Measurements from ENCODE around the gene RPRD2.

The RPRD2 gene

DNA sequence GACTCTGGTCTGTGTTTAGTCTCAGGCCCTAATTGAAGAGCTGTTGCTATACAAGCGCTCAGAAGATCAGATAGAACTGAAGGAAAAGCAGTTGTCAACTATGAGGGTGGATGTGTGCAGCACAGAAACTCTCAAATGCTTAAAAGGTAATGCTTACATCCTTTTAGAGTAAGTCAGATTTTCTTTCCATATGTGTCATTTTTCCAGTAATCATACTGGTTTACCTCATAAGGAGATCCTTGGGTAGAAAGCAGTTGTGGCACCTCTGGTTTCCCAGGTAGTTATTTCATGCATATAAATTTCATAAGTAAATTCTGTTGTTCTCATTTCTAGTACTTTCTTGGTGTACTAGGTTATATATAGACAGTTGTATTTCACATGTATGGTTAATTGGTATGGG is 80.3 kb downstream of the RPRD2 start:
- no peak for DNase-seq
- H3K27ac ChIP-seq: no peak overlapping the region
- no peaks in the 10 kb centered on the region for H3K9me3 ChIP-seq
- H3K27me3 ChIP-seq: no peaks in the 10 kb centered on the region
- TF ChIP-seq, protein P1, sequence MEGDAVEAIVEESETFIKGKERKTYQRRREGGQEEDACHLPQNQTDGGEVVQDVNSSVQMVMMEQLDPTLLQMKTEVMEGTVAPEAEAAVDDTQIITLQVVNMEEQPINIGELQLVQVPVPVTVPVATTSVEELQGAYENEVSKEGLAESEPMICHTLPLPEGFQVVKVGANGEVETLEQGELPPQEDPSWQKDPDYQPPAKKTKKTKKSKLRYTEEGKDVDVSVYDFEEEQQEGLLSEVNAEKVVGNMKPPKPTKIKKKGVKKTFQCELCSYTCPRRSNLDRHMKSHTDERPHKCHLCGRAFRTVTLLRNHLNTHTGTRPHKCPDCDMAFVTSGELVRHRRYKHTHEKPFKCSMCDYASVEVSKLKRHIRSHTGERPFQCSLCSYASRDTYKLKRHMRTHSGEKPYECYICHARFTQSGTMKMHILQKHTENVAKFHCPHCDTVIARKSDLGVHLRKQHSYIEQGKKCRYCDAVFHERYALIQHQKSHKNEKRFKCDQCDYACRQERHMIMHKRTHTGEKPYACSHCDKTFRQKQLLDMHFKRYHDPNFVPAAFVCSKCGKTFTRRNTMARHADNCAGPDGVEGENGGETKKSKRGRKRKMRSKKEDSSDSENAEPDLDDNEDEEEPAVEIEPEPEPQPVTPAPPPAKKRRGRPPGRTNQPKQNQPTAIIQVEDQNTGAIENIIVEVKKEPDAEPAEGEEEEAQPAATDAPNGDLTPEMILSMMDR (IDR thresholded peaks at IDR 0.05): no peak
- peaks cover 40 to 62% (median 56%) of the 10 kb centered on the region in 3 donors for H3K36me3 ChIP-seq
- H3K4me3 ChIP-seq: no peak overlapping the region
- no peaks in the 10 kb centered on the region for H3K4me1 ChIP-seq
- intact Hi-C loops (cut with DNase I; ENCODE audit: low total_unique reads): no loop called here

DNA sequence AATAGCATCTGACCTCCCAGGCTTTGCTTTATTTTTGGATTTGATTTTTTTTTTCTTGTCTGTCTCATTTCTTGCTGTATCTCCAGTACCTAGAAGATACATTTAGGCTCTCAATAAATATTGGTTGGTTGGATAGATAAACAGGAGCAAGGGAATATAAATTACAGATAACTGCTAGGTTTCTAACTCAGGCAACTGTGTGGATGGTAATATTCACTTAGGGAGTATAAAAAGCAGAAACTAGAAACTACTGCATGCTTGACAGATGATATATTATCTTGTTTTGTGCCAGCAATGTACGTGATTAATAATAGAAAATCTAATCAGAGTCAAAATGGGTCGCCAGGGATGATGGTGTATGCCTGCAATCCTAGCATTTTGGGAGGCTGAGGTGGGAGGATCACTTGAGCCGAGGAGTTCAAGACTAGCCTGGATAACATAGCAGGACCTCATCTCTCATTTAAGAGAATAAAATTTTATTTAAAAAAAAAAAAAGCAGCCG is 92.2 kb downstream of the RPRD2 start:
- H3K4me3 ChIP-seq: no peak overlapping the region
- H3K27me3 ChIP-seq: no peaks in the 10 kb centered on the region
- H3K27ac ChIP-seq: no peak overlapping the region
- TF ChIP-seq, protein P1 (IDR thresholded peaks at IDR 0.05): no peak
- no peaks in the 10 kb centered on the region for H3K9me3 ChIP-seq
- no peaks in the 10 kb centered on the region for H3K4me1 ChIP-seq
- intact Hi-C loops (cut with DNase I; ENCODE audit: low total_unique reads): no loop called here
- peaks cover 23 to 75% (median 45%) of the 10 kb centered on the region in 3 donors for H3K36me3 ChIP-seq
- no peak for DNase-seq

DNA sequence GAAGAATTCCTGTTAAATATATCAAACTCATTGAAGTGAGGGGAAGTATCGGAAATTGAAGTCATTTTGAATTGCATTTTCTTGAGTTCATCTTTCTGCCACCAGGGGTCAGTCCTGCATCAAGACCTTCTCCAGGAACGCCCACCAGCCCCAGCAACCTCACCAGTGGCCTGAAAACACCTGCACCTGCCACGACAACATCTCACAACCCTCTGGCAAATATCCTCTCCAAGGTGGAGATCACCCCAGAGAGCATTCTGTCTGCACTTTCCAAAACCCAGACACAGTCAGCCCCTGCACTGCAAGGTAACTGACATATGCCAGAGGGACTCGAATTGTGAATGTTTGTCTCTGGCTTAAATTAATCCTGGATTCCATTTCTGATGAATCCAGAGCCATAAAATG is 100.5 kb downstream of the RPRD2 start:
- Histone ChIP-seq H3K4me3 (no peak overlapping the region), H3K27me3 (no peaks in the 10 kb centered on the region), H3K36me3 (peaks cover 45 to 80% (median 55%) of the 10 kb centered on the region in 3 donors), H3K9me3 (no peaks in the 10 kb centered on the region), H3K27ac (no peak overlapping the region), H3K4me1 (peaks cover 0 to 6% (median 1%) of the 10 kb centered on the region in 4 donors)
- TF ChIP-seq, protein P1 (IDR thresholded peaks at IDR 0.05): peak; percentile 79 to 81
- intact Hi-C loops (cut with DNase I; ENCODE audit: low total_unique reads): loop anchor here (5.0 kb wide), 1 partner anchor 68 kb away; no protein-coding TSS in a partner anchor
- DNase-seq: peak in 1 of 2 donors; percentile 33

DNA sequence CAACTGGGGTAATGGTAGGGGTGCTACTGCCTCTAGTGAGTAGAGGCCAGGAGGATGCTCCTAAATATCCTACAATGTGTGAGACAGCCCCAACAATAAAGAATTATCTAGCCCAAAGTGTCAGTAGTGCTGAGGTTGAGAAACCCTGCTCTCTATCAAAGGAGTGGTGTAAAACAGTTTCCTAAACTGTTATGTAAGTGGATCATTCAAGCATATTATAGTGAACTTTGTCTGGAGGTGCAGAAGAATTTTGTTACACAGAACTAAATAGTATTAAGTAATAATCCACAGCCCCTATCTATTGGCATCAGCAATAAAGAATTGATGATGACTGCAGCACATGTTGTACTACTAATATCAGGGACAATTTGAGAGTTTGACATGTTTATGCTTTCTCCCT is 103.0 kb downstream of the RPRD2 start:
- H3K4me1 ChIP-seq: peaks cover 0 to 12% (median 1%) of the 10 kb centered on the region in 4 donors
- intact Hi-C loops (cut with DNase I; ENCODE audit: low total_unique reads): no loop called here
- H3K4me3 ChIP-seq: no peak overlapping the region
- H3K36me3 ChIP-seq: peaks cover 44 to 76% (median 52%) of the 10 kb centered on the region in 3 donors
- no peaks in the 10 kb centered on the region for H3K27me3 ChIP-seq
- no peak overlapping the region for H3K27ac ChIP-seq
- TF ChIP-seq, protein P1 (IDR thresholded peaks at IDR 0.05): no peak
- DNase-seq: no peak
- no peaks in the 10 kb centered on the region for H3K9me3 ChIP-seq

DNA sequence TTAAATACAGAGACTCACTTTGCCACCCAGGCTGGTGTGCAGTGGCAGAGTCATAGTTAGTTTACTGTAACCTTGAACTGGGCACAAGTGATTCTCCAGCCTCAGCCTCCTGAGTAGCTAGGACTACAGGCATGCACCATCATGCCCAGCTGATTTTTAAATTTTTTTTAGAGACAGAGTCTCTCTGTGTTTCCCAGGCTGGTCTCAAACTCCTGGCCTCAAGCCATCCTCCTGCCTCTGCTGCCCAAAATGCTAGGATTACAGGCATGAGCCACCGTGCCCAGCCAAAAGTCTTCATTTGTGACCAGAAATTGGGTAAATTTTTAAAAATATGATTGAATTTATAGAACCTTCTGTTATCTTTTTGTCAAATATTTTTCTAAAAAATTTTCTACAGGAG is 105.3 kb downstream of the RPRD2 start:
- intact Hi-C loops (cut with DNase I; ENCODE audit: low total_unique reads): no loop called here
- no peak overlapping the region for H3K4me3 ChIP-seq
- H3K27ac ChIP-seq: peak overlapping the region in 1 of 2 donors; percentile 22
- peaks cover 0 to 12% (median 1%) of the 10 kb centered on the region in 4 donors for H3K4me1 ChIP-seq
- H3K27me3 ChIP-seq: no peaks in the 10 kb centered on the region
- no peaks in the 10 kb centered on the region for H3K9me3 ChIP-seq
- TF ChIP-seq, protein P1 (IDR thresholded peaks at IDR 0.05): no peak
- DNase-seq: no peak
- peaks cover 53 to 70% (median 63%) of the 10 kb centered on the region in 3 donors for H3K36me3 ChIP-seq
